ACHN (cell line): Measurements from ENCODE around the gene EN2.

ENCODE experiments used
- DNase-seq: peaks from one replicate; pipeline ENCODE4 v3.0.0-alpha.2; 2015
- in situ Hi-C: cut with HindIII; loops from 2 replicates; pipeline ENCODE4 v1.10.0; 2017; ENCODE audit warnings: low sequenced_read_pairs, low pct_ligation_motif_present, low pct_unique_long_range_greater_than_20kb

Gene EN2

DNA sequence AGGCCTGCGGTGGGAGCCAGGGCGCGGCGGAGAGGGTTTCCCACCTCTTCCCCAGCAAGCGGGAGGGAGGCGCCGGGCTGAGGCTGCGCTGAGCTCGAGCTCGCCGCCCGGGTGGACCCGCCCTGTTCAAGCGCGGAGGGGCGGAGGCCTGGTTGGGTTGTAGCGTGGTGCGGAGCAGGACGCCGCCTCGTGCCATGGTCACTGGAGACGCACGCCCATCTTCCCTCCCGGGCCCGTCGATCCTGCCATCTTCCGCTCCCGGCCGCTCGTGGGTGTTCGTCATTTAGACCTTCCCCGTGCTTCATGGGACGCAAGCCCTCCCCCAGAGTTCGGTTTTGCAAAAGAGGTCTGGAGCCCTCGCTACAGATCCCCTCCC lies 9.3 kb upstream of the EN2 start:
- no peak for DNase-seq
- in situ Hi-C loops: no loop called here

DNA sequence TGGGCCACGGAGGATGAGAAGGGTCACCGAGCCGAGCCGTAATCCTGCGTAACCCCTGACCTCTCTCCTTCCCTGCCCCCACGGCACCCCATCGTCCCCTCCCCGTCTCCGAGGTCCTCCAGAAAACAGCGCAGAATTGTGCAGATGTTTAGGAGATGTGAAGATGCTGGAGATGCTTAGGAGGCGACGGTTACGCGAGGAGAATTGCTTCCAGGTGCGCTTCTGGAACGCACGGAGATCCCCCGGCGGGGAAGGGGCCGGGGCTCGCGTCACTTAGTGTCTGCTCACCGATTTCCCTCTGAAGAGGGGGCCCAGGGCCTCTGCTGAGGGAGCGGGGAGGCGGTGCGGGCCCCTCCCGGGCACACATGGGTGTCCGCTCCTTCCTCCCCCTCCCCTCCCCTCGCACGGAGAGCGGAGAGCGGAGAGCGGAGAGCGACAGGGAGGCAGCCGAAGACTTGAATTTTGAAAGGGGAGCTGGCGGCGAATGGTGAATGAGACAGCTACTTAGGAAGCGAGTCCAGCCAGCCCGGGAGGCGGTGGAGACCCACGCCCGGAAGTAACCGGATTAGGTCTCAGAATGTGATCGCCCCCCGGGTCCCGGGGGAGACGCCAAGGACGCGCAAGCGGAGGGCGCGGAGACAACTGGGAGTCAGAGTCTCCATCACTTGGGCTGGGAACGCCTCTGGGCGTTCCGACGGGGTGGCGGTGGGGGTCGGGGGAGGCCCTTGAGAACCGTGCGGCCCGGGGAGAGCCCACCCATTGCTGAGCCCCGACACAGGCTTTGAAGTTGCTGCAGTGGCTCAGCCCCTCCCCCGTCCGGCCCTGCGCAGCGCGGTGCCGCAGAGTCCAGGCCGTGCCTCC lies 8.7 kb upstream of the EN2 start:
- in situ Hi-C loops: no loop called here
- no peak for DNase-seq

DNA sequence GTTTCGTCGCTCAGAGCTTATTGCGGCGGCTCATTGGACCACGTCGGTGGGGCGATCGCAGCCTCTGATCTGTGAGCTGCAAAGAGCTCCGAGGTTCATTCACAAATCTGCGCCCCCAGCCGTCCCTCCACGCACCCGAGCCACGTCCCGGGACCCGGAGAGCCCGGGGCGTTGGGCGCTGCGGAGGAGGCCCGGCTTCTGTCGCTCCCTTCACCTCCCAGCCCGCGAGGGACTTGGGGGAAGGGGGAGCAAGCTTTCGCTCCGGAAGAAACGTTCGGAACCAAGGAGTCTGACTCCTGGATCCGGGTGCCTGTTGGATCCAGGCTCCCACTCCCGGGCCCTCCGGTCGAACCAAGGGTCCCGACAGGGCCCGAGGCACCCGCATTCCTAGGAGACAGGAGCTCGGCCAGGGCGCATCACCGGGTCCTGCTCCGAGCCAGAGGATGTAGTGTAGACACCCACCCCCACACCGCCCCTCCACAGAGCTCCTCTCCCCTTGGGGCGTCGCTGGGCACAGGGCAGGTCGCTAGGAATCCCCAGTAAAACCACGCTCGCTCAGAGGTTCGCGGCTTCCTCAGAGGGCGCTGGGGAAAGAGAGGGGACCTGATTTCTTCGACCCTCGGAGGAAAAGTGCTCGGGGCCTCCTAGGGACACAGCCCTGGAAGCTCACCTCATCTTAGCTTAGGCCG lies 7.9 kb upstream of the EN2 start:
- in situ Hi-C loops: no loop called here
- no peak for DNase-seq

DNA sequence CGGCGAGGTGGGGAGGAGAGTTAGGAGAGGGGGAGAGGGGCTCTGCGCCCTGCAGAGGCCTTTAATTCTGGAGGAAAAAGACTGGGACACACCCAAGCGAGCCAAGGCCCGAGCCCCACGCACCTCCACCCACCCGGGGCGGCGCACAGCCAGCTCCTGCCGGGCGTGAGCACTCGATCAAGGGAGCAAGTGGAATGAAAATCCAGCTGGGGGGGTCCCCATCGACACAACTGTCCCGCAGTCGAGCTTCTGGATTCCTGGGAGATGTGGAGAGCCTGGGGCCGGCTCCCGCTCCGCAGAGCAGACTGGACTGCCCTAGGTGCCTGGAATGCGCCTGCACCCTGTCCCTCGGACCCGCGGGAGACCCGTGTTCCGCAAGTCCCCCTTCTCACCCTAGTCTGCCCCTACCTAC lies 7.4 kb upstream of the EN2 start:
- in situ Hi-C loops: no loop called here
- no peak for DNase-seq

DNA sequence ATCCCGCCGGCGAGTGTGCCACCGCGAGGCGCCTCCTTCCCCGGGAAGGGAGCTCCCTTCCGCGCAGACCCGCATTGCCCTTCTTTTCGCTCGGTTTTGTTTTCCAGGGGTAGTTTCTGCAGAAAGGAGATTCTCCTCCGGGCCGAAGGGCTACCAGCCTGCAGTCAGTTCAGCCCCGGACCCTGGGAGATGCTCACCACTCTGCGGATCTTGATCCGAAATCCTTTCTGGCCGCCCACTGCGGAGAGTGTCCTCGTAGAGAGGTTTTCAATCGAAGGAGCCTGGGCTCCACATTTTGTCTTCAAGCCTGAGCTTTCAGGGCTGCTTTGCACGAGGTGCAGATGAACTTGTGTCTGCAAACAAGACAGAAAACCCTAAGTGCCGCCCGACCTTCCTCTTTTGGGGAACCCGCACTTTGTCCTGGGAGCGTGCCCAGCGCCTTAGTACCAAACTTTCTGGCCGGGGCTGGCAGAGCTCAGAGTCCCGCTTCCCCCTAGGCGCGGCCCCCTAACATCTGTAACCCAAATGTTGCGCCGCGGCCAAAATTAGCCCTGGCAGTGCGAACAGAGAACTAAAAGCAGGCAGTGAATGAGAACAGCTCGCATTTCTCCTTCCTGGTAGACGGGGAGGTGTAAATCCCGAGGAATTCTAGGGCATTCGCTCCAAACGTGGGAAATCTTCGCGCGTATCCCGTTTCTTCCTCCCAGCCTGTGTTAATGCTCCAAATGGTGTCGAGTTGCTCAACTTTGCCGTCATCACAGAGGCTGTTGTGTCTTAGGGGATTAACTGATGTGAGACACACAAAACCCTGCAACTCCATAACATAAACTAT lies 6.7 kb upstream of the EN2 start:
- in situ Hi-C loops: no loop called here

DNA sequence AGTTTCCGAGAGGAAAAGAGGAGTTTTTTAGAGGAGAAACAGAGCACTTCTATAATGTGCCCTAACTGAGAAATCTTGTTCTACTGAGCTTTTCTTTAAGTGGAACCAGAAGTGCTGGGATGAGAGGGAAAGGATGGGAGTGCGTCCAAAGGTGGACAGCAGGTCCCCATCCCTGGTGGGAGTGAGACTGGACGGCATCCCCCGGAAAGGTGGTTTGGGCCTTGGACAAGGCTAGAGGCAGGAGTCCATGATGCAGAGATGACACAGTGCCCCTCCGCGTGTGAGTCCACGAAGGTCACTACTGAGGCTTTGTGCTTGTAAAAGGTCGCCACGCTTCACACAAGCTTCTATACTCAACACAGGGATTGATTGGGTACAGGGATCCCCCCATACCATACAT lies 6.1 kb upstream of the EN2 start:
- in situ Hi-C loops: no loop called here
- no peak for DNase-seq

More for the DNA sequence above, 6.7 kb upstream of the EN2 start:
- no peak for DNase-seq

DNA sequence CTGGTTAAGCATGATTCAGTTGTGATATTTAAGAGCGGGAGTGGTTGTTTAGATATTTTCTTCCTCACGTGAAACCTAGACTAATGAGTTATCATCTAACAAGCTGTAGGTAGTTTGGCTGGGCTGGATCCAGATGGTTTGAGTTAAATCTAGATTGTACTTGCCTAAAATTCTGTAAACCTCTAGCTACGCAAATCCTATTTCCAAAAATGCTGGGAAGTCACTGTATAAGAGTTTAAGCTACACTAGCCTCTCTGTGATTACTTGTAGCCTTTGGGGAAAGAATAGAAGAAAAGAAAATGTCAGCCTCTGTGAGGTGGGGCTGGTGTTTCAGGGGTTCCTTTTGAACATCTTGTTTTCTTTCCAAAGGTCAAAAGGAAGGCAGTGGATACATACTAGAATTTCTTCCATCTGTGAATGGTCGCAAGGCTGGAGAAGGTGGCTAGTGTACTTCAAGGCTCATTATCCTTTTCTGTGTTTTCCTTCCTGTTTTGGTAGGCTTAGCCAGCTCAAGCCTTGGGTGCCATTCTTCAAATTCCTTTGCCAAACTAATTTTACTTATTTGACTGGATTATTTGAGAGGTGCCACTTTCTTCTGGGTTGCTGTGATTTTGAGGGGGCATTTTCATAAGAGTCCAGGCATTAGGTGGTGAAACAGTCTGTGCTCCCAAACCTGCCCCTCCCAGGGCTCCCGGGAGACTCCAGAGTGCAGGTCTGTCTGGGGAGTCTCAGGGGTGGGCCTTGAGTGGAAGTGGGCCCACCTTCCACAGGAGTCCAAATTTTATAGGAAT lies 5.2 kb upstream of the EN2 start:
- in situ Hi-C loops: no loop called here

DNA sequence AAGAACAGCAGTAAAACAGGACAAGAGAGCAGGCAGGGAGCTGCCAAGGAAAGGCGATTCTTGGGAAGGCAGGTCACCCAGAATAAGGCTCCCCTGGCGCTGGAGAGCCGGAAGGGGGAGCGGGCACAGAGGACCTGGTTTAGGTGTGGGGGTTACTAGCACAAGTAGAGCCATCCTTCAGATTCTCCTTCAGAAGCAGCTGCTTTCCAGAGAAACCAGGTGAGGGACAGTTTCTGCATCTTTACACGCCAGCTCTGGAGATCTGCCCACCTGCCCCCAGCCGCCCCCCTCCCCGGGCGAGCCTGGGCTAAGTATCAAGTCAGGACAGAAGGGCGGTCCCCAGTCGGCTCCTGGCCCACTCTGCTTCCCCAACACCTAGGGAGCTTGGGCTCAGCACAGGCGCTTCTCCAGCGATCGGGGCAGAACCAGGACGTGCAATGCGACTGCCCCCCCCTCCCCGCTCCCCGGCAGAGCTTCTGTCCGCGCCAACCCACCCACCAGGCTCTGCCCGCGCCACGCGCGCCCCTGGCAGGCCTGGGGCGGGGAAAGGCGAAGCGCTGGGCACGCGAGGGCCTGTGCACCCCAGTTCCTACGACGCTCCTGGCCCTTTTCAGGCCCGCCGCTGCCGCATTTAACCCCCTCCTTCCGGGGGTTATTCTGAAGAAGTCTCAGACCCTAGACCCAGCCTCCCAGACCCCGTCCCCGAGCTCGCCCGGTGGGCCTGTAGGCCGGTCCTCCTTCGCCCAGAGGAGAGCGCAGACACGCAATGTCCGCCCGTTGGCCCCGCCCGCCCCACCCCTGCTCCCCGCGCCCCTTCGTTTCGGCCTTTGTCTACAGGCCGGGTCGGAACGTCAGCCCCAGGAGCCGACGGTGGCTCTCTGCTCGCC lies 4.4 kb upstream of the EN2 start:
- no peak for DNase-seq
- in situ Hi-C loops: no loop called here

More for the DNA sequence above, 5.2 kb upstream of the EN2 start:
- DNase-seq: no peak

DNA sequence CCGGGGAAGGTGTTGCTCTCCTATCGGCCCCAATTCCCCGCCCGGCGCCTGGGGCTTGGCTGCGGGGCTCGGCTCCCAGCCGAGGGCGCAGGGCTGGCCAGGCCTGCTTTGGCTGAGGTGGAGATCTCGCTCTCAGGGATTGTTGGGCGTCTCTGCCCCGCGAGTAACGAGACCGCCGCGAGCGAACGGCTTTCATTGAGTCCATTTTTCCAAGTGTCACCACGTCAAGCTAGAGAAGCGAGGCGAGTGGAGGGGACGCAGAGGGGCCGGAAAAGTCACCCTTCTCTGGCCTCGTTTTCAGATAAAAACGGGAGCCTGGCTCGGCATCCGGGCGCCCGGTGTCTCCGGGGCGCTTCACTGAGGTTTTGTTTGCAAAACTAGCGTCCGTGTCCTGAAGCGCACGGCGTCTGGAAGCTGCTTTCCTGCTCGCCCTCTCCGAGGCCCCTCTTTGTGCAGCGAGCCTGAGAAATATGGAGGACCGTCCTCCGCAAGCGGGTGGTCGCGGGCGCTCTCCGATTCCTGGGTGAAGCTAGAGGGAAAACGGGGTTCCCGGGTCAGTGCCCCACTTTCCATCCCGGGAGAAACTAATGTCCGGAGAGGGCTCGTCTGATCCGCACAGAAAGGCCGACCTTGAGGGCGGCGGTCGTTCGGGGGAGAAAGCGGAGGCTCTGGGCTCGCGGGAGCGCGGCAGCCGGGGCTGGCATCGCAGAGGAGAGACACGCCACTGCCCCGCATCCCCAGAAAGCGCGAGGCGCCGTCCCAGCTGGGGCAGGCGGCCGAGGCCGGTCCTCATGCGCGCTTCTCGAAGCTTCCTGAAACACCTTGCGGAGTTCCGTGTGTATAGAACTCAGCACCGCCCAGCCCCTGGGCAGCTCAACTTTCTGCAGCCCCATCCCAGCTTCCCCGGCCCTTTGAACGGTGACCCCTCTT lies 3.5 kb upstream of the EN2 start:
- DNase-seq: no peak
- in situ Hi-C loops: no loop called here

DNA sequence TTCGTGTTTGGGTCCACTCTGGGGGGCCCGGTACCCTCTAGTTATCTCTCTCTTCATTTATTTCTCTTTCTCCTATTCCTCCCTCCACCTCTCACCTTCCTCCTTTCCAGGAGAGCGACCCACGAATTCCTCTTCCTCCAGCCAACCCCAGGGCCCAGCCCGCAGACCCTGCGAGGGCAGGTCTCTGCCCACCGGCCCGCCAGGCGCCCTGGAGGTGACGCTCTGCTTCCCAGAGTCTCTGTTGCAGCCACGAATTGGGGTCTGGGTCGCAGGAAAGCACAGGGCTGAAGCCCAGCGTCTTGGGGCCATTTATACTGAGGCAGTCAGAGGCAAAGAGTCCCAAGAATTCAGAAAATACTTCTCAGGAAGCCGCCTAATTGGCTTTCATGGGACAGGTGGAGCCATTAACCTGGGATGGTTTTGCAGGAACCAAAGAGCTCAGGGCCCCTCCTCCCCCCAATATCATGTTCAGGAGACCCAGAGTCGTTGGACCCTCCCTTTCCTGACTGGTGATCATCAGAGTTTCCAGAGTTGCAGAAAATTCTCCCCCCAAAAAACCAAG lies 2.7 kb upstream of the EN2 start:
- DNase-seq: no peak
- in situ Hi-C loops: no loop called here

DNA sequence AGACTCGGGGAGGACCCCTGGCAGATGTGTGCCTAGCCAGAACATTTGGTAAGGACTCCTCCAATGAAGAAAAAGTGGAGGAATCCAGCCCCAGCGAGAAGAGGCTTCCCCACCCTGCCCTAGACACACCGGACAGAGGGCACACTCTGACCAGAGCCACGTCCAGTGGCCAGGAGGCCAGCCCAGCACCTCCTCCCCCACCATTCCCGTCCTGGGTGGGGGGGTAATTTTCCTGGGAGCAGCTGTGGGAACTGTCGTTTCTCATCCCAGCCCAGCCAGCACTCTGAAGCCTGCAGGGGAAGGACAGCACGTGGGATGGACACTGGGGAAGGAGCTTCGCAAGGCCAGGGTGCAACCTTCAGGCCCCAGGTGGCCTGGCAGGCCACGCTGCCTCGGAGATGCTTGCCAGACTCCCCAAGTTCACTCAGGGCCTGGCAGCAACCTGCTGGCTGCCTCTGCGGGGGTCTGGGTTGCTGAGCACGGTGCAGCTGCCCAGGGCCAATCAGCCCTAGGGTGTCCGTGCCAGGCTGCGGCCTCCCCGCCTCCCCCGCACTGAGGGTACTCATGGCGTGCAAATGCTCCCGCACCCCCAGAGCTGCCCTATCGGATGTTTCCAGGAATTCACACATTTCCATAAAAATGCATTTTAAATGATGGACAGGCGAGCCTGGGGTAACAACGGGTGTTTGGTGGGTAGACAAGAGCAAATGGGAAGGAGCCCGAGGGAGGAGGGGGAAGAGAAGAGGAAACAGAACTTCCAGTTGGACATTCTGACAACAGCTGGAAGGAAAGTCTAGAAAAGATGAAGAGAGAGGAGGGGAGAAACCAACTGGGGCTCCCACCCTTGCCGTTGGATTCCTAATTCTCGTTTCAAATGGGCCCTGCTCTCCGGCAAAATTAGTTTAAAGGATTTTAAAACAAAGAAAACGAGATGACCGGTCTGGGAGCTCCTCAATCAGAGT lies 1.9 kb upstream of the EN2 start:
- no peak for DNase-seq
- in situ Hi-C loops: no loop called here

DNA sequence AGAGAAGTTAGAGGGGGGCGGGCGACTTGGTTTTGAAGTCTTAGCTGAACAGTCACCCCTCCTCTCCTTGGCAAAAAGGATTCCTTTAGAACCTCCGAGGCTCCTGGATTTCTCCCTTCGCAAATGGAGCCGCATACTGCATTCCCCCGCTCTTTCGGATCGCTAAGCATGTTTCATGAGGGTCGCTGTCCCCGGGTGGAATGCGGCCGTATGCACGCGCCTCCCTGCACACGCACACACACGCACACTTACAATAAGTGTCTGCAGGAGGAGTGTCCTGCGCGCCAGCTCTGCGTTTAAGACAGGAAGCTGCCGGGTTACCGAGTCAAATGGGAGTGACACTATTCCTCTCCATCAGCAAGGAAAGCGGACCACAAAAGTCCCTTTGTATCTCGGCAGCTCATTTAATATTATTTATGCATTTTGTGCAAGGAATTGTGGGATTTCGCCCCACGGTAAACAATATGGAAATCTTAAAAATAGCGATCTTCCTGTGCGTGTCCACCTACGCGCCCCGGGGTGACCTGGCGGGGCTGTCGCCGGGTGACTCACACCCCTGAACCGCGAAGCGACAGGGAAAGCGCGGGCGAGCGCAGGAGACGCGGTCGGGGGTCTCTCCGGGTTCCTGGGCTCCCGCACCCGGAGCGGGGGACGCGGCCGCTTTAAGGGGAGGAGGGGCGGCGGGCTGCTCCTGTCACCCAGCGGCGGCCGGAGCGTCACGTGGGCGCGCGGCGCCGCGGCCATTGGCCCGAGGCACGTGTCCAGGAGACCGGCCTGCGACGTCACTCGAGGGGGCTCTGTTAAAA lies 988 bp upstream of the EN2 start:
- in situ Hi-C loops: no loop called here
- DNase-seq: peak; percentile 89

DNA sequence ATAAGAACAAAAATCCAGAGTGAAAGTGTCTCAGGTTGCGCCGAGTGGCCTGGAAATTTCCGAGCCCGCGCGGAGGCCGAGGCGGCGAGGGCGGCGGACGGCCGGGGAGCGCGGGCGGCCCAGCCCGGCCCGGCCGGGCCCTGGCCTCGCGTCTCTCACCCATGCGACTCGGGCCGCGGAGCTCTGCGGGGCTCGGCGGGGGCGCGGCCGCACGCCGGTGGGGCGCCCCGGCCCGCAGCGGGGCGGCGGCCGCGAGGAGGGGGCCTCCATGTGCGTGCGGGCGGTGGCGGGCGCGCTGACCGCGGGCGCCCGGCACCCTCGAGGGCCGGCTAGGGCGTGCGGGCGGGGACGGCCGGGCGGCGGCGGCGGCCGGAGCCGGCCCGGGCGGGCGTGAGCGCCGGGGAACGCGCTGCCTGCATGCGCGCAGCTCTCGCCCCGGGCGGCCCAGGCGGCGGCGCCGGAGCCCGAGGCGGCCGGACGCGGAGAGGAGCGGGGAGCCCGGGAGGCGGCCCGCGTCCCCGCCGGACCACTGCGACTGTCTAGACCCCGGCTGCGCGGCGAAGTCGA lies 302 bp upstream of the EN2 start:
- DNase-seq: peak; percentile 34

More for the DNA sequence above, 302 bp upstream of the EN2 start:
- in situ Hi-C loops: no loop called here
